GM18868 (cell line): Measurements from ENCODE around the gene ENTPD2.

Experiments
- ATAC-seq: cut with Tn5 transposase; IDR thresholded peaks from one replicate; pipeline ENCODE4 v1.9.1; 2021; ENCODE audit warnings: mild to moderate bottlenecking, moderate library complexity; ENCODE audit not compliant: unreplicated experiment

ENTPD2 gene

GRCh38 chr9:137080260-137081122 is 26.6 kb upstream of the ENTPD2 start:
- ATAC-seq: no peak

- no peak for ATAC-seq
Observed at GRCh38 chr9:137079401-137079787, 25.5 kb upstream of the ENTPD2 start.

DNA sequence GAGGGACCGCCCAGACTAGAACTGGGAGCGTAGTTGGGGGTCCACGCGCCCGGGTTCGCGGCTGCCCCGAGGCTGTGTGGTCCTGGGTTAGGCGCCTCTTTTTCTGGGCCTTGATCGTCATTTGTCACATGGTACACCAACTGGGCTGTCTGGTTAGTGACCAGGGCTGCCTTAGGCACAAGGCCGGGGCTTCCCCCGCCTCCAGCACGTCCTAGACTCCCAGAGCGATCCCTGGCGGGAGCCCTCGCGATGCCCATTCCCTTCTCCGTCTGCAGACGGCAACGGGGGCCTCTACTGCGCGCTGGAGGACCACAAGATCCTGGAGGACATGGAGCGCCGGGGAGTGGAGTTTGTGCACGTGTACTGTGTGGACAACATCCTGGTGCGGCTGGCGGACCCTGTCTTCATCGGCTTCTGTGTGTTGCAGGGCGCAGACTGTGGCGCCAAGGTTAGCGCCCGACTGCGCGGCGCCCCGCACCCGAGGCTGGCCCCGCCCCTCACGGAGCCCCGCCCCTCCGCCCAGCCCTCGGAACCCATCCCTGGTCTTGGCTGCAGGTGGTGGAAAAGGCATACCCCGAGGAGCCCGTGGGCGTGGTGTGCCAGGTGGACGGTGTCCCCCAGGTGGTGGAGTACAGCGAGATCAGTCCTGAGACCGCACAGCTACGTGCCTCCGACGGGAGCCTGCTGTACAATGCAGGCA is 25.0 kb upstream of the ENTPD2 start:
- no peak for ATAC-seq

GRCh38 chr9:137077758-137078693 is 24.2 kb upstream of the ENTPD2 start:
- ATAC-seq: no peak

DNA sequence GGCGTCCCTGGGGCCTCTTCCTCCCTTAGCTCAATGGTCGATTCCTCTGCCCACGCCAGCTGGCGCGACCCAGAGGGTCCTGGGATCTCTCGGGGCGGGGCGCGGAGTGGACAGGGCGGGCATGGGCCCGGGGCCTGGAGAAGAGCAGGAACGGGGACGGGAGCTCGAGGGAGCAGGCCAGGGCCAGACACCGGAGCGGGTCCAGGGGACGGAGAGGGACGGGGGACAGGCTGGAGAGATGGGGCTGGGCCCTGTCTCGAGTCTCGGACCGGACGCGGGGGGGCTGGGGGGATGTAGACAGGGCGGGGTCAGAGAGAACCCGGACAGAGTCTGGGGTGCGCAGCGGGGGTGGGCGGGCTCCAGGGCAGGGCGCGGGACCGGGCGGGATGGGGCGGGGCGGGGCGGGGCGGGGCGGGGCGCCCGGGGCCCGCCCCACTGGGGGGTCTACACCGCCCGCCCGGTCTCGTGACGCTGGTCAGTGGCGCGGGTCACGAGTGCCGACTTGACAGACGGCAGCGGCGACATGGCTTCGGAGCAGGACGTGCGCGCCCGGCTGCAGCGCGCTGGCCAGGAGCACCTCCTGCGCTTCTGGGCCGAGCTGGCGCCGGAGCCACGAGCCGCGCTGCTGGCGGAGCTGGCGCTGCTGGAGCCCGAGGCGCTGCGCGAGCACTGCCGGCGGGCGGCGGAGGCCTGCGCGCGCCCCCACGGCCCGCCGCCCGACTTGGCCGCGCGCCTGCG is 23.3 kb upstream of the ENTPD2 start, which contains the start of gene UAP1L1:
Gene UAP1L1 (plus strand): TSS at position 508 of the 738 bp plus-strand sequence. CDS start 16 bp downstream, at position 524.
- ATAC-seq: peak; percentile 67

DNA sequence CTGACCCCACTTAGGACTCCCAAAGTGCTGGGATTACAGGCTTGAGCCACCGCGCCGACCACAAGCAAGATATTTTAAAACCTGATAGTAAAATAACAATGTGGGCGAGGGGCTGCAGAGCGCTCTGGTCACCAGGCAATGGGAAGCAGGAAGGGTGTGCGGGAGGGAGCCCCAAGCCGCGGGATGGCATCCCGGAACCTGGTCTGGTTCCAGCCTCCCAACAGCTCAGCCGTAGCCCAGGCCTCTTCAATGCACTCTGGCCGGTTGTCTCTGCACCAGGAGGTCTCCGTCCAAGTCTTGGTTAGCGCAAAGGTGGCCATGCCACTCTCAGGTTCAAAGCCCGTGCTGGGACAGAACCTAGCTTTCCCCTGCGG is 22.8 kb upstream of the ENTPD2 start:
- no peak for ATAC-seq

DNA sequence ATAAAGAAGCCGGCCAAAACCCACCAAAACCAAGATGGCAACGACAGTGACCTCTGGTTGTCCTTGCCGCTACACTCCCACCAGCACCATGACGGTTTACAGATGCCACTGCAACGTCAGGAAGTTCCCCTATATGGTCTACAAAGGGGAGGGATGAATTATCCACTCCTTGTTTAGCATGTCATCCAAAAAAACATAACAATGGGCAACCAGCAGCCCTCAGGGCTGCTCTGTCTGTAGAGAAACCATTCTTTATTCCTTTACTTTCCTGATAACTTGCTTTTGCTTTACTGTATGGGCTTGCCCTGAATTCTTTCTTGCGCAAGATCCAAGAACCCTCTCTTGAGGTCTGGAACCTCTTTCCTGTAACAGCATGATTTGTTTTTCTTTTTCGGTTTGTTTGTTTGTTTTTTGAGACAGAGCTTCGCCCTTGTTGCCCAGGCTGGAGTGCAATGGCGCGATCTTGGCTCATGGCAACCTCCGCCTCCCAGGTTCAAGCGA is 21.5 kb upstream of the ENTPD2 start:
- ATAC-seq: no peak

DNA sequence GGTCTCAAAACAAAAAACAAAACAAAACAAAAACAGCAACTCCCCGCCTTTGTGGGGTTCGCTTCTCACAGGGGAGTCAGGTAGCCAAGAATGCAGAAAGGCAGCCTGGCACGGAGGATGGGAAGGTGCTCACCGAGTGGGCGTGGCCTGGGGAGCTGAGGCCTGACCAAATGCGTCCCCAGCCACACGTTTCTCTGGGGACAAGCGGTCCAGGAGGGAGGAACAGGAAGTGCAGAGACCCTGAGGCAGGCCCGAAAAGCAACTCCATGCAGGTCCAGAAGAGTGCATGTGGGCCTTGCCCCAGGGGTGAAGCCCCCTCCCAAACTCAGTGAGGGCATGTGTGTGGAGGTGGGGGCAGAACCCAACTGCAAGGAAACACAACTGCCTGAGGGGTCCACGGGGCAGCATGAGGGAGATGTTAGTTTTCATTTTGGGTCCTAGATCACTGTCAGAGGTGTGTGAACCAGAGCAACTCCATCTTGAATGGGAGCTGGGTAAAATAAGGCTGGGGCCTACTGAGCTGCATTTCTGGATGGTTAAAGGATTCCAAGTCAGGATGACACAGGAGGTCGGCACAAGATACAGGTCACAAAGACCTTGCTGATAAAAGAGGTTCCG is 20.9 kb upstream of the ENTPD2 start:
- no peak for ATAC-seq

- no peak for ATAC-seq
Observed at GRCh38 chr9:137073992-137074399, 20.1 kb upstream of the ENTPD2 start.

- ATAC-seq: no peak
Observed at GRCh38 chr9:137071282-137071681, 17.4 kb upstream of the ENTPD2 start.

GRCh38 chr9:137070906-137071275 is 17.0 kb upstream of the ENTPD2 start:
- no peak for ATAC-seq

- ATAC-seq: peak; percentile 75
Observed at GRCh38 chr9:137070201-137070905, 16.5 kb upstream of the ENTPD2 start, which contains the start of gene SAPCD2. TSS of gene SAPCD2 (minus strand) at chr9:137070557. CDS start at chr9:137070460, 97 bp downstream.

GRCh38 chr9:137069508-137070091 is 15.7 kb upstream of the ENTPD2 start:
- no peak for ATAC-seq

DNA sequence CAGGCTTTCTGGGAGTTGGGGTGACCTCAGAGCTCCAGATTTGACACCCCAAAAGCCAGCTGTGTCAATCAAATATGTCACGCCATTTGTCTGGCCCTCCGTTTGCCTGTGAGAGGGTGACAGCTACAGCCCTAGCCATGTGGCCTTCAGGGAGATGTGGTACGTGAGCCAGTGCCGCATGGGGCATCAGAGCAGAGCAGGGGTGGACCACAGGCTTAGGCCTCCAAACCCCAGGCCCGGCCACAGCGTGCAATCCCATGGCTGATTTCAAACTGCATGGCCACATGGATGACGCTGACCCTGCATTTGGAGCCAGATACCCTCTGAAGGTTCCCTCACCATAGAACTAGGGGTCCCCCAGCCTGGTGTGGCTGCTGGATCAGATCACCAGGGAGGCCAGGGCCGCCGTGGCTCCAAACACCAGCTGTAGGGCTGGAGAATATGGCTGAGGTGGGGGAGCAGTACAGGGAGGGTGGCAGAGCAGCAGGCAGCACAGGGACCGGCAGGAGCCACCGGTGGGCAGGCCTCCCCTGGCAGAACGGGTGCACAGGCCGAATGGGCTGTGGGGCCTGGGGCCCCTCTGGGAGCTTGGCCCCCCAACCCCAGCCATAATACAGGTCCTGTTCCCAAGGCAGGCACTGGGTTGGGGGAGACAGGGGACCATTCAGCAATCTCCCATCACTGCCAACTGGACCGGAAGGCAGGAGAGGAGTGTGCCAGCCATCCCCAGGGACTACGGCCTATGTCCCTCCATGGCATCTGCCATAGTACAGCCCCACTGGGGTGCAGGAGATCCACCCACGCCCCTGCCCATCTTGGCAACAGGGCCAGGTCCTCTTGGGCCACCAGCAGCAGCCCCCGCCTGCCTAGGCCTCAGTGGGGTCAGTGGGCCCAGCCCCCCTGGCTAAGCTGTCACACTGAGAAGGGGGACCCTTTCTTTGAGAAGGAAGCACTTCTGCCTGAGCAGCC is 15.0 kb upstream of the ENTPD2 start:
- no peak for ATAC-seq

DNA sequence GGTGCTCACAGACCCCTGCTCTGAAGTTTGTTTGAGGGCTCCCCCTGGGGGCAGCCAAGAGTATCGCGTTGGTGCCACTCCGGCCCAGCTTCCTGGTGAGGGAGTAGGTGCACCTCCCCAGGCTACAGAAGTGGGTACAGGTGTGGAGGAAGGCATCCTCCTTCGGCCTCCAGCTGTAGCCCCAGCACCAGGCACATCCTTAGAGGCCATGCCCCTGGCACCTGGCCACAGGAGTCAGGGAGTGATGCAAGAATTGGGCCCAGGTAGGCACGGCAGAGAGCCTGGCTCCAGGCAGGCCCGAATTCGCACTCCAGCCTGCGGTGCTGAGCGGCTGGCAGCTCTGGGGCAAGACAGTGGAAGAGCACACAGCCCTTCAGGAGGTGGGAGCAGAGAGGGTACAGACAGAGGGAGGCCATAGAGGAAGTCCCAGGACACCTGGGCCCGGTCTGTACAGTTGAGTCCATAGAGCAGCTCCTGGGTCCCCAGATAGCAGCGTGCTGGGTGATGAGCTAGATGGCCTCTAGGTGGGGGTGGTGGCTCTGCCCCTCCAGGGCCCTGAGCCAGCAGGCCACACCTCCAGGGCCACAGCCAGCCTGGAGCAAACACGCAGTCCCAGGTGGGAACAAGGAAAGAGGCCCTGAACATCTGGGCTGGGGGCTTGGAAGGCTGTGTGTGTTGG is 14.1 kb upstream of the ENTPD2 start:
- peak; percentile 57 for ATAC-seq

DNA sequence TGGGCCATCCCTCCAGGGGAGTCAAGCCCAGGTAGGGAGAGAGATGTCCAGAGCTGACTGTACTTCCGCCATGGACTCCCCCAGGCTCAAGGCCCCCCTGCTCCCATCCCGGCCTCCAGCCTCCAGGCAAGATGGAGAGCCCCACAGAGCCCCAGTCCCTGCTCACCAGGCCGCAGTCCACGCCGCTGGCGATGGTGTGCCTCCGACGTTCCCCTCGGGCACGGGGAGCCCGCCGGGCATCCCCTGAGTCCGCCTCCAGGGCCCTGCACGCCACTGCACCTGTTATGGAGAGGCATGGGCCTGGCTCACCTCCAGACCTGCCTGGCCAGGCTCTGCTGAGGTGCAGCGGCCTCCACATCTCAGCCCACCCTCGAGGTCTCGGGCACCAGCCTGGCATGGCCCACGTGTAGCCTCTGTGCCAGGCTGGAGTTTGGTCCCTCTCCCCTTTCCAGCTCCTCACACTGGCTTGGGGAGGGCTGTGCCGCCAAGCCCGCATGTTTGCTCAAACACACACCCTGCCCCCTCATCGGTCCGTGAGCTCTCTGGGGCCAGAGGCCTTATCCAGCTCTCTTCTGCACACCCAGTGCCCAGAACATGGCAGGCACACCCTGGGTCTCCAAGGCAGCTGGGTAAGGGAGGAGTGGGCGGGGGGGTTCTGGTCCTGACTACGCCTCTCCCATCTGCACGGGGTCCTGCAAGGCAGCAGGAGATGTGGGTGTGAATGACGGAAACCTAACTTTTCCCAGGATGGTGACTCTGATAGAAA is 12.4 kb upstream of the ENTPD2 start:
- no peak for ATAC-seq
